Fibroblast of lung (primary cell): ENCODE data around the gene ADCY4. TPM values are rescaled to one million over a fixed set of nuclear protein-coding genes. Genes with fewer than 3 reads are reported as not detected.

Experiments used
- DNase-seq, 2 donors: peaks; one replicate each; pipeline versions ENCODE4 v3.0.0 to v3.0.0-alpha.2; 2010; ENCODE audit warnings: low read depth in 2 of 2
- H2AFZ ChIP-seq: 2 replicates; pipeline ENCODE4 v1.5.1; 2012; ENCODE audit warnings: low read length, control low read depth, inconsistent platforms
- H3K27ac ChIP-seq: 2 replicates; pipeline ENCODE4 v1.5.1; 2011; ENCODE audit warnings: low read length, control low read depth; ENCODE audit not compliant: insufficient read depth
- H3K27me3 ChIP-seq: 2 replicates; pipeline ENCODE4 v1.5.1; 2011; ENCODE audit warnings: mild to moderate bottlenecking, low read length; ENCODE audit not compliant: control insufficient read depth, insufficient read depth
- H3K36me3 ChIP-seq: 2 replicates; pipeline ENCODE4 v1.5.1; 2011; ENCODE audit warnings: low read length; ENCODE audit not compliant: control insufficient read depth, insufficient read depth
- H3K4me1 ChIP-seq: 2 replicates; pipeline ENCODE4 v1.5.1; 2011; ENCODE audit warnings: low read length; ENCODE audit not compliant: control insufficient read depth, insufficient read depth; ENCODE audit errors: extremely low read depth
- H3K4me2 ChIP-seq: 2 replicates; pipeline ENCODE4 v1.5.1; 2011; ENCODE audit warnings: low read length, control low read depth; ENCODE audit not compliant: insufficient read depth; ENCODE audit errors: extremely low read depth
- H3K4me3 ChIP-seq, 4 experiments: fragments of 200-600 bp in 1 of 4; sonication (generic) in 1 of 4; replicated peaks in 1 of 4; 2 replicates each; pipeline ENCODE4 v1.5.1; 2011 to 2016; ENCODE audit warnings: low read length in 4 of 4, low read depth in 3 of 4, mild to moderate bottlenecking in 3 of 4, control low read depth in 2 of 4, inconsistent platforms in 1 of 4, mixed read lengths in 1 of 4; ENCODE audit not compliant: insufficient read depth in 1 of 4; ENCODE audit errors: control extremely low read depth in 1 of 4
- H3K79me2 ChIP-seq: 2 replicates; pipeline ENCODE4 v1.5.1; 2012; ENCODE audit warnings: mild to moderate bottlenecking, low read length, inconsistent platforms; ENCODE audit not compliant: control insufficient read depth, insufficient read depth
- H3K9ac ChIP-seq: 2 replicates; pipeline ENCODE4 v1.5.1; 2011; ENCODE audit warnings: mild to moderate bottlenecking, low read length, control low read depth; ENCODE audit not compliant: insufficient read depth
- H3K9me3 ChIP-seq: 2 replicates; pipeline ENCODE4 v1.5.1; 2012; ENCODE audit warnings: low read depth, low read length; ENCODE audit not compliant: control insufficient read depth, insufficient read depth
- H4K20me1 ChIP-seq: 2 replicates; pipeline ENCODE4 v1.5.1; 2011; ENCODE audit warnings: low read length; ENCODE audit not compliant: control insufficient read depth, insufficient read depth; ENCODE audit errors: extremely low read depth
- CTCF ChIP-seq, 2 donors: IDR thresholded peaks in 1 of 2; conservative IDR thresholded peaks in 1 of 2; 1 replicate in 1 of 2; 2 replicates in 1 of 2; pipeline ENCODE4 v1.5.1; 2011 to 2012; ENCODE audit warnings: low read length in 2 of 2, control low read depth in 1 of 2, inconsistent platforms in 1 of 2, low read depth in 1 of 2, mild to moderate bottlenecking in 1 of 2
- EZH2 ChIP-seq: IDR thresholded peaks from 2 replicates; pipeline ENCODE4 v1.5.1; 2012; ENCODE audit warnings: low read length, control low read depth, mild to moderate bottlenecking; ENCODE audit errors: missing control alignments
- polyA plus RNA-seq, 2 donors: library from polyadenylated mRNA; depleted of rRNA in 1 of 2; stranded (reverse) in 1 of 2; unstranded in 1 of 2; fragments of >200 nt; gene quantifications; 2 replicates each; pipeline ENCODE4 v1.2.1, GENCODE V29; 2011 to 2012; ENCODE audit warnings: missing spikeins in 1 of 2
- total RNA-seq: library from RNA; depleted of rRNA; stranded (reverse); fragments of >200 nt; gene quantifications from 2 replicates; pipeline ENCODE4 v1.2.1, GENCODE V29; 2014

ADCY4 gene
- total and polyA plus RNA-seq, 2 donors (not counting 1 experiment from before 2014, with no cell fraction given), result 1.4 to 7.4 TPM

- Histone ChIP-seq H3K4me1 (no peaks in the 10 kb centered on the region), H3K79me2 (no peaks in the 10 kb centered on the region), H4K20me1 (no peaks in the 10 kb centered on the region), H3K4me3 (no peak overlapping the region), H2AFZ (no peak overlapping the region), H3K9ac (no peak overlapping the region), H3K36me3 (peaks cover 28% of the 10 kb centered on the region), H3K4me2 (no peak overlapping the region), H3K9me3 (no peaks in the 10 kb centered on the region), H3K27me3 (no peaks in the 10 kb centered on the region), H3K27ac (no peak overlapping the region)
- TF ChIP-seq CTCF (conservative IDR thresholded peaks at IDR 0.05 in 1 of 2, IDR thresholded peaks at IDR 0.05 in 1 of 2; ENCODE audit: low read depth in 1 of 2, low read length in 2 of 2), result no peak
- TF ChIP-seq EZH2, result no peak
- no peak for DNase-seq
These were observed 43.5 kb upstream of the ADCY4 start for GRCh38 chr14:24378327-24378726.

- H3K4me2 ChIP-seq, result no peak overlapping the region
- peaks cover 32% of the 10 kb centered on the region for H3K36me3 ChIP-seq
- no peak overlapping the region for H3K4me3 ChIP-seq
- H3K27me3 ChIP-seq, result no peaks in the 10 kb centered on the region
- TF ChIP-seq EZH2, result no peak
- no peak for TF ChIP-seq CTCF (conservative IDR thresholded peaks at IDR 0.05 in 1 of 2, IDR thresholded peaks at IDR 0.05 in 1 of 2; ENCODE audit: low read depth in 1 of 2, low read length in 2 of 2)
- no peaks in the 10 kb centered on the region for H4K20me1 ChIP-seq
- H3K9ac ChIP-seq, result no peak overlapping the region
- no peak for DNase-seq
- no peaks in the 10 kb centered on the region for H3K4me1 ChIP-seq
- no peak overlapping the region for H3K27ac ChIP-seq
- no peaks in the 10 kb centered on the region for H3K79me2 ChIP-seq
- H3K9me3 ChIP-seq, result no peaks in the 10 kb centered on the region
- H2AFZ ChIP-seq, result no peak overlapping the region
These were observed 42.8 kb upstream of the ADCY4 start for GRCh38 chr14:24377657-24378056.

DNA sequence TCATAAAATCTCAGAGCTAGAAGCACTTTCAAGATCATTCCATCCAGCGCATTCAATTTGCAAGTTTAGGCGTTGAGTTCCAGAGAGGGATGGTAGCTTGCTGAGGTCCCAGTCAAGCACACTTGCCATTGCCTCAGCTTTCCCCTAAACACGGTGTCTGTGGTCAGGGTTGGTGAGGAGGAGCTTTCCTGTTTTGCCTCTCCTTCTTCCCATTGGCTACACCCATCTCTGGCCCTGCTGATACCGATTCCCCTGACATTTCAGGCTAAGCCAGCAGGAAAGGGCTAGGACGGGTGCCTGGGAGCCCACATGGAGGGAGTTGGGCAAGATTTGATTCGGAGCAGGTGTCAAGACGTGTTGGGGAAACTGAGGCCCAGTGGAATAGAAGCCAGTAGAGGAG, 42.3 kb upstream of the ADCY4 start:
- no peak overlapping the region for H3K4me2 ChIP-seq
- H3K9me3 ChIP-seq, result no peaks in the 10 kb centered on the region
- no peak overlapping the region for H3K4me3 ChIP-seq
- no peaks in the 10 kb centered on the region for H4K20me1 ChIP-seq
- H3K36me3 ChIP-seq, result peaks cover 36% of the 10 kb centered on the region
- no peak for DNase-seq
- no peaks in the 10 kb centered on the region for H3K79me2 ChIP-seq
- no peak overlapping the region for H3K27ac ChIP-seq
- no peak overlapping the region for H3K9ac ChIP-seq
- TF ChIP-seq EZH2, result no peak
- no peak for TF ChIP-seq CTCF (conservative IDR thresholded peaks at IDR 0.05 in 1 of 2, IDR thresholded peaks at IDR 0.05 in 1 of 2; ENCODE audit: low read depth in 1 of 2, low read length in 2 of 2)
- no peaks in the 10 kb centered on the region for H3K27me3 ChIP-seq
- no peak overlapping the region for H2AFZ ChIP-seq
- H3K4me1 ChIP-seq, result peaks cover 4% of the 10 kb centered on the region
